Suppressor macrophage treated with lipopolysaccharide for 4 hours (primary cell): ENCODE data around the gene RIC3.

Experiments used
- DNase-seq: peaks from one replicate; pipeline ENCODE4 v3.0.0-alpha.2; 2020

The RIC3 gene, protein sequence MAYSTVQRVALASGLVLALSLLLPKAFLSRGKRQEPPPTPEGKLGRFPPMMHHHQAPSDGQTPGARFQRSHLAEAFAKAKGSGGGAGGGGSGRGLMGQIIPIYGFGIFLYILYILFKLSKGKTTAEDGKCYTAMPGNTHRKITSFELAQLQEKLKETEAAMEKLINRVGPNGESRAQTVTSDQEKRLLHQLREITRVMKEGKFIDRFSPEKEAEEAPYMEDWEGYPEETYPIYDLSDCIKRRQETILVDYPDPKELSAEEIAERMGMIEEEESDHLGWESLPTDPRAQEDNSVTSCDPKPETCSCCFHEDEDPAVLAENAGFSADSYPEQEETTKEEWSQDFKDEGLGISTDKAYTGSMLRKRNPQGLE

DNA sequence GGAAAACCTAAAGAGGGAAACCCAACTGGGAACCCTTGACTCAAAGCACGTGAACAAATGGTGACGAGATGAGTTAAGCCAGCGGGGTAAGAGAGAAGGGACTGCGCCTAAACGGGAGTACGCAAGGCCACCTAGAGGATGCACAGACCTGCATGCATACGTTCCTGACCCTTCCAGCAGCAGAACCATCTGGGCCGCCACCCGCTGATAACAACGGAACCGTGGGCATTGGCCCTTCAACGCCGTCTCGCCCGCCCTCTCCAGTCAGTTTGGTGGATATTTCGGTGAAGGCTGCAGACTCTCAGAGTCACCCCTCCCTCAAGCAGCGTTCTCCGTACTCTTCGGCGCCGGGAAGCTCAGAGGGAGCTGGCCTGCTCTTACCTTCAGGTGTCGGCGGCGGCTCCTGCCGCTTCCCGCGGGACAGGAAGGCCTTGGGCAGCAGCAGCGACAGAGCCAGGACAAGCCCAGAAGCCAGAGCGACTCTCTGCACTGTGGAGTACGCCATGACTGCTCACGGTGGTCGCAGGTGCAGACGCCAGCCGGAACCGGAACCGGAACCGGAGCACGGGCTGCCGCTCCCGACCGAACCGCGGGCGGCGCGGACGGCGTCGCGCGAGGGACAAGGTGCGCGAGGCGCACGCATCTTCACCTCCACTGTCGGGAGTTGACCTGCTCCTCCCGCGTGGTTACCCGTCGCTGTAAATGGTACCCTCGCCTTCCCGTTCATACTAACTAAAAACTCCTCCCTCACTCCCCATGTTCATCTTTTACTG, at the start of gene RIC3:
TSS of gene RIC3 (minus strand) at position 541 of the 773 bp plus-strand sequence. CDS start at position 505, 36 bp downstream.
- DNase-seq: no peak

DNA sequence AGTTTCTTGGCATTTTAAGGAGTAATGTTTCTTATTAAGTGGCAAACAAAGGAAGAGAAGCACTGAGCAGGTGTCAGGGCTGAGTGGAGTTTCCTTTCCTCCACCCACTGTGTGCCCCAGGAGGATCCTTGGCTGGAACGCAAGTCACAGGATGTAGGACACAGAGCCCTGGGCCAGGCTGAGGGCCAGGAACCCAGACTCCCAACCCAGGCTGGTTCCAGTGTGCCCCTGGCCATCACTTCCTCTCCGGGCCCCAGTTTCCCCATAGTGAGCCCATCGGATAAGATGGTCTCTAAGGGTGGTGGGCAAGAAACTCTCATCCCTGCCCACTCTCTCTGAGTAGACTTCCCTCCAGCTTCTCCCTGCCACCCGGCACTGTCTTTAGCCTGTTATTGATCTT, 49.6 kb upstream of the RIC3 start:
- DNase-seq: no peak

DNA sequence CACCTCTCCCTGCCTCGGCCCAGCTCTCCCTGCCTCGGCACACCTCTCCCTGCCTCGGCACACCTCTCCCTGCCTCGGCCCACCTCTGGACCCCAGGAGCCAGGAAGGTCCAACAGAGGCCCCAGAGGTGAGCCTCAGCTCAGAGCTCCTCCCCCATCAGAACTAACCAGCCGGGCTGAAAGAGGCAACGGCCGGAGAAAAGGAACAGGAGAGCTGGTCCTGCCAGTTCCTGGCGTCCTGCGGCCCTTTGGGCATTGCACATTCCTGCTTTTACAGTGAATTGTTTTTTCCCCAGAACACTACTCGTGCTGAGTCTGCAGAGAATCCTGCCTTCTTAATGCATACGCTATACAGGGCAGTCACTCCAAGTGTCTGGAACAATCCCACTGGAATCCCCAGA, 49.1 kb upstream of the RIC3 start:
- DNase-seq: no peak

DNA sequence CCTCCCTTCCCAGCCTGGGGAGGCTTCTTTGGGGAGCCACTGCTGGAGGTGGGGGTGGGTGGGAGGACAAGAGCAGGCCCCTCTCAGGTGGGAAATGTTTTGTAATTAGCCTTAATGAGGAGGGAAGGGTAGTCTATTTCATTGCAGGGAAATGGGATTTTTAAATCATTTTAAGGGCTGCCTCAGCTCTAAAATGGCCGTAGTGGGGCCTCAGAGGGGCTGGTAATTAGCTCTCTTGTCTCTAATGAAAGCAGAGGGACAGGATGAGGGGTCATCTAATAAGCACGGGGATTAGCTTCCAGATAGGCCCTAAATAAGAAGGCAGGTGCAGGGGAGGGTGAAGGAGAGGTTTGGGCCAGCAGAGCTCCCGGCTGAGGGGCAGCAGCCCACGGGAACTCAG, 48.3 kb upstream of the RIC3 start:
- no peak for DNase-seq

DNA sequence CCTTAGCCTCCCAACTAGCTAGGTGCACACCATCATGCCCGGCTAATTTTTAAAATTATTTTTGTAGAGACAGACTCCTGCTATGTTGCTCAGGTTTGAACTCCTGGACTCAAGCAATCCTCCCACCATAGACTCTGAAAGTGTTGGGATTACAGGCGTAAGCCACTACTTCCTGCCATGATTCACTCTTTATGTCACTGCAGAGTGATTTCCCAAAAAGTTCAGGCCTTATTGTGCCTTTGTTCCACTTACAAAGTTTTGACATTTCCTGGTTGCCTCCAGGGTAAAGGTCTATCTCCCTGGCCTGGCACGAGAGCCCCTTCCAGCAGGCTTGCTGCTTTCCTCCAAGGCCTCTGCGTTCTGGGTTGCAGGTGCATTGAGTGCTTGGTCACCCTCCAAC, 44.6 kb upstream of the RIC3 start:
- peak; percentile 60 for DNase-seq

DNA sequence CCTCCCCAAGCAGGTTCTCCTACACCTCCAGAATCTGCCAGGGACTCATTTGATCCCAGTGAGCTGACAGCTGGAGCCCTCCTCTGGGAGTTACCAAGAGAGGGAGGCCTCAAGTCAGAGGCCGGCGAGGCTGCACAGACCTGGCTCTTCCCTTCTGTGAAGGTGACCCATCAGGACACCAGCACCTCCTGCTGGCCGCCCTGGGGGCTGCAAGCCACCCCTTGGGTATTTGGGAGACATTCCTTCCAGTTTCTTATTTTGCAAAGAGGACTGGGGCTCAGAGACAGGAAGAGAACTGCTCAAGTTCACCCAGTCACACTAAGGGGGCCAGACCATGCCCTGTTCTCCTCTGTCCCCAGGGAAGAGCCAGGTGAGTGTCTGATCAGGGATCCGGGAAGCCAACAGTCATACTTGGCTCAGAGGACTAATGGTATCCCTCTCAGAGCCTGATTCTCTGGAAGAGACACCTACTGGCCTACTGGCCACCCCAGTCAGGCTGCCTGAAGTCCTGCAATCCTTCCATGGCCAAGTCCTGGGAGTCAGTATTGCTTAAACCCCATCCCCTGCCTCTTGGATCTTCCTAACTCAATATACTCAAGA, 40.5 kb upstream of the RIC3 start:
- peak; percentile 44 for DNase-seq

DNA sequence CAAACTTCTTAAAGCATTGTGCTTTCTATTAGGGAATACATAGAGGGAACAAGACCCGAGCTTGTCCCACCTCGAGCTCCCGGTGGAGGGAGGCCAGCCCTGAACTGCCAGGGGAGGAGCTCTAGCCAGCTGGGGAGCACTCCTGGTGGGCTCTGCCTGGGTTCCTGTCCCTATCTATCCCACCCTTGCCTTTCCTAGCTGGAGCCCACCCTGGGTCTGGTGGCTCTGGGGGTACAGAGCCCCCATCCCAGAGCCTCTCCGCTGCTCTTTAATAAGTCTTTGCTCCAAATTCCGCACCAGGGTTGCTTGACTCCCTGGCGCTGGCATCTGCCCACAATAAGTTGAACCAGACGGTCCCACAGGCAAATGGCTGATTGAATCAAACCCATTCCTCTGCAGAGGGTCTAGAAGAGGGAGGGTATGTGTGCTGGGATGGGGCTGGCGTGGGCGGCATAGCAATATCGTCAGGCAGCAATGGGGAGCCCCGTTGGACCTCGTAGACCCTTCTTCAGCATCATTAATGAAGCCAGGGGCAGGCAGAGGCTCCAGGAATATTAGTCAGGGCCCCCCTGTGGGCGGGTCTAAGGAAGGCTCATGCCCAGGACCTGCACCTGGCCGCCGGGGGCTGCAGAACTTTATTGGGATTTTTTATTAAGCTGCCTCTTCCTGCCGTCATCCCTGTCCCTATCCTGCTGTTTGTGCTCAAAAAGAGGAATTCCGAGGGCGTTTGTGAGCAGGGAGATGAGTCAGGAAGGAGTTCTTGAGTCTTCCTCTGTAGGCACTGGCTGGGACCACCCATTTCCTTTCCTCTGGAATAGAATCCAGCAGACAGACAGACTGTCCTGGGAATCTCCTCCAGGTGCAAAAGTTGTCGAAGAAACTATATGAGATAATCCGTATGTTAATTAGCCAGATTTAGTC, 38.5 kb upstream of the RIC3 start:
- no peak for DNase-seq

DNA sequence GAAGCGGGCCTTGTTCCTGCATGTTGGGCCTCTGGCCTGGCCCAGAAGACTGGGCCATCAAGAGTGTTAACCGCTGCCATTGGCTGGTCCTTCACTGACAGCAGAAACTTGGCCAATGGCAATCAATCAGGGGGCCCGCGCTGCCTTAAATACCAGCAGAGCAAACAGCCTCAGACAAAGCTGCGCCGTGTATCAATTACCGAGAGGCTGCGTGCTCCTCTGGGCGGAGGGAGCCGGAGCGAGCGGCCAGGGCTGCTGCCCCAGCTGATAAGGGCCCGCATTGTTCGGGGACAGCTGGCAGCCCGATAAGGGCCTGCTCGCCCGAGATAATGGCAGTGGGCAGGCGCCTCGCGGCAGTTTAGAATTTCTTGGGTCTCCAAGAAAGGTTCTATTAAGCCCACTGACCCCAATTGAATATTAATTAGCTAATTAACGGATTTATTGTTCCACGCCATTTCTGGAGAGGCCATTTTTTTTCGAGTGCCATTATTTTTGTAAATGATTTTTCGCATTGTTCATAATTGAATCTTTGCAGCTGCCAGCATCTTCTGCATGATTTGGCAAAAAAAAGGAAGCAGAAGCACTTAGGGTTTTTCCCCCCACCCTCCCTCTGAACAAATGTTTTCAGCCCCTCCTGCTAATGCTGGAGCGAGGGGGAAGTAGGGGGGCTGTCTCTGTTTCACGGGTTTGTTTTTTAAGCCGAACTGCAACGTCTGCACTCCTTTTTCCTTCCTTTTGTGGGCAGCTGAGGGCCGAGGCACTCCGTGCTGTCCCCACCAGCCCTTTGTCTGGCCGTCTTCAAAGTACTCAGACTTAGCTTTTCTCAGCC, 37.6 kb upstream of the RIC3 start:
- peak; percentile 51 for DNase-seq

DNA sequence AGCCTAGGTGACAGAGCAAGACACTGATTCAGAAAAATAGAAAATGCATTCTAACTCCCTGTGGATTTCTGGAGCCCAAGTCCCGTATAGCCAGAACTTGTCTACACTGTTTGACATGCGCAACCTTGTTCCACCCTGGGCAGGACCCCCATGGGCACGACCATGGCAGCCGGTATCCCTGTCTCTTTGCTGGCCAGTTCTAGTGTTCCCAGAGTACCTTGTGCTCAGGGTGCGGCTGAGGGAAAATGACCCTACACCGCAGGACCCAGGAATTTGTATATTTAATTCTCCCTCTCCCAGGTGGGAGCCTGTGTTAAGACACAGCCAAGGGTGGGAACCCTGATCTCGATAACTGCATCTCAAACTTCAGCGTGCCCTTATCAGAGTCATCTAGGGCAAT, 36.7 kb upstream of the RIC3 start:
- no peak for DNase-seq

DNA sequence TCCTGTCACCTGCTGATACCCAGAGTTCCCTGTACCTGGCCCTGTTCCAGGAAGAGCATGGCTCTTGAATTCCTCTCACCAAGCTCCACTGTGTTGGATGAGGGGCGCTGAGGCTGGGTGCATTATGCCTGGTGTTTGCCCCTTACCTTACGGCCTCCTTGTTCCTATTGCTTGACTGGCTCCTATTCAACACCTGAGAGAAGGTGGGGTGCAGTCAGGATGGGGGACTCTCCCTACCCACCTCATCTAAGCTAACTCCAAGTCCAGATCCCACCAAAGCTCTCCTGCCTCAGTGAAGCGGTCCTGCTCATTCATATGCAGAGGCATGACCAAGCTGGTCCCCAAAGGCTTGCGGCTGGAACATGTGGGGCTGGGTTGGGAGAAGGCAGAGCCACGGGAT, 35.8 kb upstream of the RIC3 start:
- DNase-seq: no peak

DNA sequence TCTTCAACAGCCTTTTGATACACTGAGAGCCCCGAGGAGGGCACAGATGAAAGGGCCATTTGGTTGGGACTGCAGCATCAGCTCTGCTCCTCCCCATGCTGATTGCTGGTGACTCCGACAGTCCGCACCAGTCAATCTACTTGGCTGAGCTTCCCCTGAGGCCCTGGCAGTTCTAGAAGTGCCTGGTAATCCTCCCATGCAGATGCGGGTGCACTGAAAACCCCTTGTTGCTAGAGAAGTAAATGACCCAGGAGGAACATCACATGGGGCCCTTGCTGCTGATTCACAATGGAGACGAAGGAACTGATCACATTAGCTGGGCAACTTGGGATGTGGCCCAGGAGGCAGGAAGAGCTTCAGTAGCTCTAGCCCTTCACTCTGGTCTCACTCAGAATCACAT, 35.2 kb upstream of the RIC3 start:
- peak; percentile 27 for DNase-seq

DNA sequence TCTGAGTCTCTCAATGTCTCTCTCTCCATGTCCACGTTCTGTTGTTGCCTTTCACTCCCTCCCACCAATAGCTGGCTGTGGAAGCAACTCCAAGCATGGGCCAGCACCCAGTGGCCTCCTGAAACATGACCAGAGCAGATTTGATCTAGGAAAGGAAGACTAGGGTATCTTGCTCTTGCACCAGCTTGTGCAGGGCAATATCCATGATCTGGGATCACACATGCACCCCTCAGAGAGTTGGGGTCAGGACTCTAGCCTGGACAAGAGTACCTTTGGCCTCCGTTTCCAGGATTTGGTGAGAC, 34.5 kb upstream of the RIC3 start:
- DNase-seq: no peak

DNA sequence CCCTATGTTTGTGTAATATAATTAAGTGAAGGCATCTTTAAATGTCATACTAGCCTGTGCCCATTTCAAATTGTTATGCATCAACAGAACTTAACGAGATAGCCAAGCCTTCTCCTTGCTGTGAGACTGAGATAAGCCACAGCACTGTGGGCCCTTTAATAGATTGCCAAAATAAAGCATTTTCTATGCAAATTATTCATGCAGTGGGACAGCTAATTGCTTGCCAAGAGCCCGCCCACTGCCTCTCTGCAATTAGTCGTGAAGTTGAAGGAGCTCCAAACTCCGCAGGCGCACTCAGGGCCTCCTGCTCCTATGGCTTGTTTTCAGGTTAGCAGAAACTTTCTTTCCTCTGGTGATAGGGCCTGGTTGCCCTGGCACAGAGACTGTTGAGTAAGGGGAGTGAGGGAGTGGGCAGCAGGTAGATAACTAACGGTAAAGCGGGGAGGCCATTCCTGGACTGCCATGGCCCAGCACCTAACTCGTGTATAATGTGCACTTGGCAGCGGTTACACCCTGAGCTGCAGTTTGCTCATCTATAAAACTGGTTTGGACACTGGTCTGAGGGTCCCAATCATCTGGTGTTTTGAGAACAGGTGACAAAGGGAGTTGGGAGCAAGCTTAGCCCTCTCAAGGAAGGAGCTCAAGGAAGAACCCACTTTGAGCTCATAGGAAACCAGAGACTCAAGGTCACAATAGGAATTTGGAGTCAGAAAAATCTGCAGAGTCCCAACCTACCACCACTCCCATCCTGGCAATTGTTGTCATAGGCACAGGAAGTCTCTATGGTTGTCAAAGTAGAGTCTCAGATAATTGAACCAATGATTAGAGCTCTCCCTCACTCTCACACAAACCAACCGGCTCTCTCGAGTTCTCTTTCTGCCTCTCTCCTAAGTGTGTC, 33.9 kb upstream of the RIC3 start:
- no peak for DNase-seq

DNA sequence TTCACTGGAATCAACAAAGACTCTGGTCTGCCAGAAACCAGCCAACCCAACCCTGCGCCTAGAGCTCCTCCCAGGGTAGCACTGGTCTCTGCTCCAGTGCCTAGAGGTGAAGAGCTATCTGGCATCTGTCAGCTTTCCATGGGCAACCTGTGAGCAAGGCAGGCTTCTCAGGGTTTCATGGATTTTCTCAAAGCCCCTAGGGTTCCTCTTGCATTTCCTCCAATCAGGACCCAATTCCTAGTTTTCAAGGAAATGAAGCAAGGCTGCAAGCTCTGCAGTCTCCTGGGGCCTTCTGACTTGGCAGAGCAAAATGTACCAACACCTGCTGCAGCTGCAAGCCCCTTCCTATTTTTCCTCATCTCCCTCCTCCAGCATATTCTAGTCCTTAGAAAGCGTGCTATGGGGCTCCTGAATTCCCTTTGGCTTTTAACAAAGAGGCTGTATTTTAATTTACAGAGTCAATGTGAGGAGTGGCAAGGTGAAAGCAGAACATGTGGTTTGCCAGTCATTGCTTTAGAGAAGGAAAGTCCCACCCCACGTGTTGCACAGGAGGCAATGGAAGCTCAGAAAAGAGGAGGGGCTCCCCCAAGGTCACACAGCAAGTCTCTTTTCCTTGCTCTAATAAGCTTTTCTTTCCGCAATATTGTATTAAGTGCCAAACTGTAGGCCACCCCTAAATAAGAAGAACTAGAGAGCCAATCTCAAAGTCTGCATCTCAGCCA, 33.0 kb upstream of the RIC3 start:
- peak; percentile 59 for DNase-seq

DNA sequence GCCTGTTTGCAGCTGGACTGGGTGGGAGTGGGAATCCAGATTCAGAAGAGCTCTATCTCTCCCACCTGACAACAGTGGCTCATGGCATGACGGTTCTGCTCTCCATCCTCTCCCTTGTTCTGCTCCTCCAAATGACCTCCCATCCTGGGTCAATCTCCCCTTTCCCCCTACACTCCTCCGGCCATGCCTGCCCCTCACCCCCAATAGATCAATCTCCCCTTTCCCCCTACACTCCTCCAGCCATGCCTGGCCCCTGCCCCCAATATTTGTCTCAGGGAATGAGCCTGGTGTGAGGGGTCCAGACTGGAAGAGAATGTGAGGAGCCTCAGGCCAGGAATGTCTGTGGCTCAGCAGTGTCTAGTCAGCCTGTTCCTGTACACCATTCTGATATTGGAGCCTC, 30.9 kb upstream of the RIC3 start:
- no peak for DNase-seq

DNA sequence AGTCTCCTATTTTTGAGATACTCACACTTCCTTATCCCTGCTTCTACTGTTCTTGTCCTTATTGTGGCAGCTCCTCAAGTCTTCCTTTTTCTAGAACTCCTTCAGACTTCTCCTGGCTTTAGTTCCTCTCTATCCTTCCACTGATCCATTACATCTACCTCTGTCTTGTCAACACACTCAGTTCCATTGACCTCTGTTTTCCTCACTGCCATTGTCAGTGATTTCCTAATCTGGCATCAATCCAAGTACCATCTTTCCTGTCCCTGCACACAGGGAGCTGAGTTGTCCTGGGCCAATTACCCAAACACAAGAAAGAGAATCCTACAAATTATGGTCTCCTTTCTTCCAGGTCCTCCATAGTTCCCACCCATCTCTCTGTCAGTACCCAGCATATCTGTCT, 27.9 kb upstream of the RIC3 start:
- DNase-seq: no peak

DNA sequence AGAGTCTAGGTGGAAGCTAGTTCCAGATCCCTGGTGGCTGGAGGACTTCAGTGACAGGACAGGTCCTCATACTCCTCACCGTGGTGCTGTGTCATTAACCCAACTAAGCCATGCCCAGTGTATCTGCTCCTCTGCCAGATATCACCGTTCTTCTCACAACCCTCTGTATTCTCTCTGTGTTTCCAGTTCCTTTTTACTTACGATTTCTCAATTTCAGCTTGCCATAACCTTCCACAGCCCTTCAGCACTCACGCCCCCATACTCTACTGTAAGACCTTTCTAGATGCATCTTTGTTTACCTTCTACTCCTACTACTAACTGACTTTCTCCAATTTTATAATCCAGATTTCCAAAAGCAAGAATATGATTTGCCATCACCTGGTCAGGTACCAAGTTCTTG, 26.1 kb upstream of the RIC3 start:
- peak; percentile 21 for DNase-seq

DNA sequence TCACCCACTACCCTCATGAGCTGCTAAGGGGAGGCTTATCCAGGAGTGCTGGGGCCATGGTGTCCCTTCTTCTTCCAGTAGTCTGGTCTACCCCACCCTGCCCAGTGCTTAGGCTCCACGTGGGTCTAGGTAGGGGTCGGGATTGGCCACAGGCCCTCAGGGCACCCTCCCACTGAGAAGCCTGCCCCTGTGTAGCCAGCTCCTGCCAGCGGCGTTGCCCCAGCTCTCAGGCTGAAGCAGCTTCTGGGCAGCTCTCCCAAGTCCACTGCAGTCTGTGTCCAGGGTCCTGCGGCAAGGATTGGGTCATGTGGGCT, 24.0 kb upstream of the RIC3 start:
- DNase-seq: no peak

DNA sequence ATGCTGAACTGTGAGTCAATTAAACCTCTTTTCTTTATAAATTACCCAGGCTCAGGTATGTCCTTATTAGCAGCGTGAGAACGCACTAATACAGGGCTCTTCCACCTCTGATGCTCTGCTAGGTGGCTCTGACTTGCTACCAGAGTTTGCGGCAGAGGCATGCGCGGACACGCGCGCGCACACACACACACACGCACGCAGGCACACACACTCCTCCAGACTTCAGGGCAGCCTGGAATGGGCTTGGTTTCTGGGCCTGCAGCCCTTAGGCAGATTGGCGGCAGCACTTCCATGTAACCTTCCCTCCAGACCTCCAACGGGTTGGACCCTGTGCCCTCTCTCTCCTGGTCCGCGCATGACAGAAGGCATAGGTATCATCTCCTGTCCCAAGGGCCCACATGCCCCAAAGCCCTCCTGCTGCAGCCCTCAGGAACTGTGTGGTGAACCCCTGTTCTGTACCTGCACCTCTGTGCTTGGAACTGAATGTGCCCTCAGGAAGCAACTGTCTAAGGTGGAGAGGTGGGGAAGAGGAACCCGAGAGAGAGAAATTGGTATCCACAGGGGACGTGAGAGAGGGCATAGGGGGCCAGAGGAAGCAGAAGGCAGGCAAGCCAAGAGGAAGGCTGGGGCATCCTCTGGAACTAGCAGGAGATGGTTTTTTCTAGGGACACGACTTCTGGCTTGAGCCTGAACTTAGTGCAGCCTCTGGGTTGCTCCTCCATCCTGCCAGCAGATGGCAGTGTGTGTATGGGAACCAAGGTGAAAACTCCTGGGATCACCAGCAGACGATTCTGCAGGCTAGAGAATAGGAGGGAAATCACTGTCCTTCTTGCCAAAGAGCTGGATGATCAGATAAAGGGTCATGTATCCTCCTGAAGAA, 23.4 kb upstream of the RIC3 start:
- peak; percentile 80 for DNase-seq

DNA sequence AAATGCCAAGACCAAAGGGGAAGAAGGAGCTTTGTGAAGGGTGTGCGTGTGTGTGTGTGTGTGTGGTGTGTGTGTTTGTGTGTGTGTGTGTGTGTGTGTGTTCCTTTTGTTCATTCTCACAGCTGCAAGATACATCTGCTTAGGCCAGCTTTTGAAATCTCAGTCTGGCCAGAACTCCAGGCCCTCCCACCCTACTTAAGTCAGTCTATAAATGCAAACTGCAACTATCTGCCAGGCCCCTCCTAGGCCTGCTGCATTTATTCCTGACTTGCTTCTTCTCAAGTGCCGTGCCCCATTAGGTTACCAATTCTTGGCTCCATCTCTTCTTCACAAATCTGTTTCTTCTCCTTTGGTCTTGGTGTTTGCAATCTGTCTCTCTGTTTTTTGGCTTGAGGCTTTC, 21.6 kb upstream of the RIC3 start:
- no peak for DNase-seq
